HG02852 (cell line): ENCODE measurements around the gene TNFRSF1A.
"Not testable (repeated sequence)": the region's sequence is repeated elsewhere in the genome, so short reads cannot be mapped to it uniquely, and the experiment has no call there.

Experiments used
- ATAC-seq: cut with Tn5 transposase; IDR thresholded peaks from one replicate; pipeline ENCODE4 v1.9.1; 2021; ENCODE audit warnings: mild to moderate bottlenecking, moderate library complexity; ENCODE audit not compliant: unreplicated experiment

Gene TNFRSF1A

DNA sequence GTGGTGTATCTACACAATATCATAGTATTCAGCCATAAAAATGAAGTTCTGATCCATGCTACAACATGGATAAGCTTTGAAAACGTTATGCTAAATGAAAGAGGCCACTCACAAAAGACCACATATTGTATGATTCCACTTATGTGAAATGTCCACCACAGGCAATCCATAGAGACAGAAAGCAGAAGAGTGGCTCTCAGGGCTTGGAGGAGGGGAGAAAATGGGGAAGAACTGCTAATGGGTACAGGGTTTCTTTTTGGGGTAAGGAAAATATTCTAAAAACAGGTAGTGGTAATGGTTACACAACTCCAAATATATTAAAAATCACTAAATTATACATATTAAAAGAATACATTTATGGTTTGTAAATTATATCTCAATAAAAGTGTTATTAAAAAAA lies 17.0 kb upstream of the TNFRSF1A start:
- ATAC-seq: no peak

DNA sequence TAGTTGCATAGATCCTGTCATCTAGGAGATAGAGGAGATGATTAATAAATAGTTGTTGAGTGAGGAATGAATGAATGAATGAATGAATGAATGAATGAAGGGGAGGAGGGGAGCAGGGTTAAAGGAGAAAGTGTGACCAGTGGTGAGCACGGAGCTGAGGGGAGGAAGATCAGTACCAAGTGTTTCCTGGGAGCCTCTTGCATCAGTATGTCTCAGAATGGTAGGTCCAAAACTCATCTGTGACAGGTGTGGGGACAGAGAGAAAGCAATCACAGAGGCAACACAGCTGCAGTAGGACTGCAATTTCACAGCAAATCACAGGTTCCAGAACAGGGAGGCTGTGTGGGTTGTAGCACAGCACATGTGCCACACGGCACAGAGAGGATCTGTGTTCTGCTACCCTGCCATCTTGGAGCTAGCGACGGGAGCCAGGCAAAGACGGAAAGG lies 14.5 kb upstream of the TNFRSF1A start:
- no peak for ATAC-seq

DNA sequence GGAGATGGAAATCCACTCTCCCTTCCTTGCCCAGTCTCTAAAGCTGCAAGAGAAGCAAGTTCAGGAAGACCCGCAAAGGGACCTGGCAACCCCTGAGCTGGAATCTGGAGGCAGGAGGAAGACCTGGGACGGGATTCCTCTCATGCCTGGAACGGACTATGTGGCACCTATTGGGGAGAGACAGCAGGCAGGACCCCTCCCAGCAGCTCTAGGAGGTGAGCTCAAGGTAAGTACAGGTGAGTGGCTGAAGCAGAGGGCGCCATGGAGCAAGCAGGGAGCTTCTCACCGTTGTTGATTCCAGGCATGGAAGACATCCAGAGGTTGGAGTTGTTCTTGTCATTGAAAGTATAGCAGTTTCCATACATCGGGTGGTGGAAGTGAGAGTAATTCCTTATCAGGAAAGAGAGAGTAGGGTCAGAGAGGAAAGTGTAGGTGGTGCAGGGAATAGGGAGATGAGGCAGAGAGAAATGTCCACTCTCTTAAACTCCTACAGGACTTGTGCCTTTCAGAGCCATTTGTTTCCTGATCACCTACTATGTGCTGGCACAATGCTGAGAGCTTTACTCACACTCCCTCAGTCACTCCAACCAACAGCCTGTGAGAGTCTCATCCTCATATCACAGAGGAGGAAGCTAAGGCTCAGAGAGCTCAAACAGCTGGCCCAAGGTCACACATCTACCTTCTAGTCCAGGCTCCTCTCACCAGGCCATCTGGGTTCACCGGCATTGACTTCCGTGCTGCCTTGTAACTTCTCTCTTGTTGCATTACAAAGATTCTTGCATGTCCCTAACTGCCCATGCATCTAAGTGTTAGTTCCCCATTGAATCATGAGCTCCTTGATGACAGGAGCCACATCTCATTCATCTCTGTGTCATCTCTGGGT lies 13.9 kb upstream of the TNFRSF1A start:
- ATAC-seq: no peak

DNA sequence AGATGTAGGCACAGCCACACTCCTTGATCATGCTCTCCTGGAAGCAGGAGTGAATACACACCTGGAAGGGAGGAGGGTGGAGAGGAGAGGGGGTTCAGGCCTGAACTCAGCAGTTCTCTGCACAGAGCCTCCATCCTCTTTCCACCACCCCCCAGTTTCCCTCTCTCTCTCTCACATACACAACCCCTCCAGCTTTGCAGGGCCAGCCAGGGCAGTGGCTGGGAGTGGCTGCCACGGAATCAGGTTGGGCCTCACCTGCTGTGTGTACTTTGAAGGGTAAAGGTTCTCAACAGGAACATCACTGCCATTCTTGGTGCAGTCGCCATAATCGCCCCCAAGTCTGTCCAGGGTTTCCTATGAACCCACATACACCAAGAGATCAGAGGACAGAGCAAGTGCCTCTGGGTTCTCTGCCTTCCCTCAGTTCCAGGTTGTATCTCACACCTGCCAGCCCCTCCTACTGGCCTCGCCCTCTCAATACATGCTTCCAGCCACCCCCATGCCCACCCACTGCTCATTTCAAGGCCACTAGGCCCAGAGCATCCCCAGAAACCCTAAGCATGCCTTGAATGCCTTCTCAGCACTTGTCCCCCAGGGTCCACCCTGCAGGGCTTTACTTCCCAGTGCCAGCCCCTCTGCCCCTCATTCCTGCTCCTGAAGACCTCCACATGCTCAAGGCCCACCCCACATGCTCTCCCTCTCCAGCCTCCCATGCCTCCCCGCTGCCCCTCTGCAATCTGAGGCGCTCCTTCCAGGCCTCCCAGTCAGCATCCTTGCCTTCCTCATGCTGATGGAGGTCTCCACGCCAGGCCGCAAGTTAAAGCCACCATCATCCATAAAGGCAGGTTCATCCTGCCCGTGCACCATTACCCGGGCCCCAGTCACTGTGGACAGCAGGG lies 12.9 kb upstream of the TNFRSF1A start:
- no peak for ATAC-seq

DNA sequence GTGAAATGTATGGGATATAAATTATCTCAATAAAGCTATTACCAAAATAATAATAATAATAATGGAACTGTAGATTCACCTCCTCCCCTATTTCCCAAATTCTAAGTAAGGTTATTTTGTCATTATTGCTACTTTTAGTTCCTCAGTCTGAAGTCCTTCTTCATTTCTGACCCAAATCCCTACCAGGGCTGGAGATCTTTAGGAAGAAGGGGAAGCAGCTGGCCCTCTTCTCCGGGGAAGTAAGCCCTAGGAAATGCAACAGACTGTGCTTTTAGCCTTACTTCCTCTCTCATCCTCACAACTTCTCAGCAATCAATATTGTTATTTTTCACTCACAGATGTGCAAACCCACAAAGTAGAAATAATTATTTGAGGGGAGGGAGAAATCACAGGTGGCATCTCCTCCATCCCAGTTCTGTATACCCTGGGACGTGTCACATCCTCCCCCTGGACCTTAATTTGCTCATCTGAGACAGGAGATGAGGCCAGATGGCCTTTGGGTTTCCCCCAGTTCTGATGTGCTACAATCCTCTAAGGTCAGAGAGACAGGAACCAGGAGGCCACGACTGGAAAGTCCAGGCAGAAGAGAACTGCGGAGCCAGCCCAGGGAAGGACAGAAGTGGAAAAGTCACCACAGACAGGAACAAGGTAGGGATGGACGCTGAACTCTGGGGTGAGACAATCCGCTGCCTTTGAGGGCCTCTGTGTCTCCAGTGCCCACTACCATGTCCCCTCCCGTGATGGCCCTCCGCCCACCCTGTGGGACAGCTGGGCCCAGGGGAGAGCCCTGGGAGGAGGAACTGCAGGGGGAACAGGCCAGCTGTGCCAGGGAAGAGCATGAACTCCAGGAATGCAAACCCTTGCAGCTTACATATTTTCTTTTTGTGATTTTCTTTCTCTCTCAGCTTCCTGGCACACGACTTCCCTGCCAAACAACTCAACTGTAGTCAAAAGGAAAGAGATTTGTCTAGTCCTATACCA lies 10.6 kb upstream of the TNFRSF1A start:
- no peak for ATAC-seq

DNA sequence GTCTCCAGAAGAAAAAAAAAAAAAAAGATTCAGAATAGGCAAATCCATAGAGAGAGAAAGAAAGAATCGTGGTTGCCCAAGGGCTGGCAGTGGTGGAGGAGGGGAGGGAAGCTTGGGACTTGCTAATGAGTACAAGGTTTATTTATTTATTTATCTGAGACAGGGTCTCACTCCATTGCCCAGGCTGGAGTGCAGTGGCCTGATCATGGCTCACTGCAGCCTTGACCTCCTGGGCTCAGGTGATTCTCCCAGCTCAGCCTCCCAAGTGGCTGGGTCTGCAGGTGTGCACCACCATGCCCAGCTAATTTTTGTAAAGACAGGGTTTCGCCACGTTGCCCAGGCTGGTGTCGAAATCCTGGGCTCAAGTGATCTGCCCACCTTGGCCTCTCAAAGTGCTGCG lies 9.7 kb upstream of the TNFRSF1A start:
- no peak for ATAC-seq

DNA sequence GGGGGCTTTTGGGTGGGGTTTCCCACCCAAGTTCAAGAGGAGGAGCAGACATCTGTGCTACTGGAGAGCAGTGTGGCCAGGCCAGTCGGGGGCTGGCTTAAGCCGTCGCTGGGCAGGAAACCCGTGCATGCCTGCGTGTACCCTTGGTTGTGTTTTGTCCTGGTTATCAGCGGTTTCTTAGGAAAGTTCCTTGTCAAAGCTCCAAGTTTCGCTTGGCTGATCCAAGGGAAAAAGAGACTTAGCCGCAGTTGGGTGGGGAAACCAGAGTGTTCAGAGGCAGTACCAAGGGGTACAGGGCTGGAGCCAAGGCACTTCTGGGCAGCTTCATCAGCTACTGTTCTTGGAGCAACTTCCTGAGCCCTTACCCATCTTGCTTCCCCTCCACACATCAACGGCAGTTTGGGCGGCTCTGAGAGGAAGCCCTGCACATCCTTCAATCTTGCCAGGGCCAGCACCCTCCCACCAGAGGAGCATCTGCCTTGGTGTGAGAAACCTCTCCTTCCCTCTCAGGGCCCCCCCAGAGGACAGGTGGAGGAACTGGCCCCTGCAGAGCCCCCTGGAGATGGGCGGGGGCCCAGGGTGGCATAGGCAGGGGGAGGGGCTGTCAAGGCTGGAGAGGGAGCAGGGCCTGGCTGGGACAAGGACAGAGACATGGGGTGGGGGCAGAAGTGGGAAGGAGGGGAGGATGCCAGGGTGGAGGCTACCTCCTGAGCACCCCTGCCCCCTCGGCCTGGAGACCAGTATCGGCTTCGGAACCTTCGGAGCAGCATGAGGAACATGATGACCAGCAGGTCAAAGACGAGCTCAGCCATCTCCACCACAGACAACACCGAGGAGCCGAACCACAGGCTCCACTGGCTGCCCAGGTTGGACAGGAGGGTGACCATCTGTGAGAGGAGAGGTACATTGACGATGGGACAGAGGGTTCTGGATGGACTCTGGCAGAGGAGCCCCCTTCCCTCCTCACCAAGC lies 5.8 kb upstream of the TNFRSF1A start:
- ATAC-seq: no peak

DNA sequence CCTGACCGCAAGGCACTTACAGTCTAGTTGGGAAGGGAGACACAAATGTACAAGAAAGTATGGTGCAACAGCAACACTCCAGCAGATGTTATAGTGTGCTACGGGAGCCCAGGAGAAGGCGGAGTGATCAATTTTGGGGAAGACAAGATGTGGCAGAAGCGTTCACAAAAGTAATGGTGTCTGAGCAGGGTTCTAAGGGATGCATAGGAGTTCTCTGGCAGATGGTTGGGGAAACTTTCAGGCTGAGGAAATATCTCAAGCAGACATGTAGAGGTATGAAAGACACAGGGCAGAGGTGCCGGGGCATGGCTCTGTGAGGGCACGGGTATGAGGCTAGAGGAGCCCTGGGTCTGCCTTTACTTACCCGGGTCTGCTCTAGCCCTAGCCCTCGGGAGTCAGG lies 5.1 kb upstream of the TNFRSF1A start:
- no peak for ATAC-seq

DNA sequence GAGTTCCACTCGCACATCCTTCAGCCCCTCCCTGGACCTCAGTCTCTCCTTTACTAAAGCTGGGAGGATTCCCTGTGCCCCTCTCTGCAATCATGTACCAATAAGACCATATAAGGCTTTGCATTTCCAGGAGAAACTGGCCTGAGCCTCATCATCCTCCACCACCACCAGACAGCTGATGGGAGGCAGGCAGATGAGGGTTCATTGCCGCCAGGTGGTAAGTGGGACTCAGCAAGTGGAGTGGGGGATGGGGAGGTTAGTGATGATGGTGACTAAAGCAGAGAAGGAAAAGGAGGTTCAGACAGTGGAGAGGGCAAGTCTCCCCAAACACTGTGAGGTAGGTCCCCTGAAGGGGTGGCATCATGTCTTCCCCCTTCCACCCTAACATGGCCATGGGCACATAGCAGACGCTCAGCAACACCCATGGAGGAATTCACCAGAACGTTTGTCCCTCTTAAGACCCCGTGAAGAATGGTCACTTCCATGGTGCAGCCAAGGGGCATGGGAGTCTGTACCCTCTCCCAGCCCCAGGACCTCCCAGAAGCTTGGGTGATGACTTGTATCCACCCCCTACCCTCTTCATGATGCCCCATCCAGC lies 4.5 kb upstream of the TNFRSF1A start:
- no peak for ATAC-seq

DNA sequence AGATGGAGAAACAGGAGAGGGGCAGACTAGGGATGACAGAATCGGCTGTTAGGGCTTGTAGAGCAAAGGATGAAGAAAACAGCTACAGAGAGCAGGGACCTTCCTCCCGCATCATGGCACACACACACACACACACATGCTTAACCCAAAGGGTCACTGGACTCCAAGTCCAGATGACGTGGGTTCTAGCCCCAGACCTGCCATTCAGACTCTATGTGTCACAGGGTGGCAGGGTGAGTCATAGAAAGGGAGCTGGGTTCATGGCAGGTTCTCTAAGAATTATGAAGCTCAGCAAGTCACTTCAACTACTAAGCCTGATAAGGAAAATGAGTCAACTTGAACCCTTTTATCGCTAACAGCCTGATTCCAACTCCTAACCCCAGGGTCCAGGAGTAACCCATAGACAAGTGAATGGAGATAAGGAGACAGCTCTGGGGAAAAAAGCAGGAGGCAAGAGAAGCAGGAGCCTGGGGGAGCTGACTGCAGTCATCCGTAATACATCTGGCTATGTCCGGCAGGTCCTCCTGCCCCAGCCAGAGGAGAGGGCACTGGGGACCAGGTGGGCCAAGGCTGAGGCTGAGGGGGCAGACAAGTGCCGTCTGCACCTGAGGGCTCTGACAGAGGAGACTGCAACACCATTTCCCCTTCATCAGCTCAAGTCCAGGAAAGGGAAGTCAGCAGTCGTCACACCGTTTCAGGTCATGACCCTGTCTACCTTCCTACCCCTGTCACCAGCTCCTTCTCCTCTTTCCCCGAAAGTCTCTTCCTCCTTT lies 3.6 kb upstream of the TNFRSF1A start:
- no peak for ATAC-seq

DNA sequence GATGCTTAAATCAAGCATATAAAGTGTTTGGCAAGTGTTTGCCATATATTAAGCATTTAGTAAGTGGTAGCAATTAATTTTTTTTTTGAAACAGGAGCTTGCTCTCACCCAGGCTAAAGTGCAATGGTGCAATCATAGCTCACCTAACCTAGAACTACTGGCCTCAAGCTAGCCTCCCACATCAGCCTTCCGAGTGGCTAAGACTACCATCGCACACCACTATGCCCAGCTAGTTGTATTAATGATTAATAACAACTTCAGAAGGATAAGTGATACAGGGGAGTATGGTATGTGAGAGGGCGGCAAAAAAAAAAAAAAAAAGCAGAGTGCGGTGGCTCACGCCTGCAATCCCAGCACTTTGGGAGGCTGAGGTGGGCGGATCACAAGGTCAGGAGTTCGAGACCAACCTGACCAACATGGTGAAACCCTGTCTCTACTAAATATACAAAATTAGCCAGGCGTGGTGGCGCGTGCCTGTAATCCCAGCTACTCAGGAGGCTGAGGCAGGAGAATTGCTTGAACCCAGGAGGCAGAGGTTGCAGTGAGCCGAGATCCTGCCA lies 2.3 kb upstream of the TNFRSF1A start:
- not testable (repeated sequence) for ATAC-seq

DNA sequence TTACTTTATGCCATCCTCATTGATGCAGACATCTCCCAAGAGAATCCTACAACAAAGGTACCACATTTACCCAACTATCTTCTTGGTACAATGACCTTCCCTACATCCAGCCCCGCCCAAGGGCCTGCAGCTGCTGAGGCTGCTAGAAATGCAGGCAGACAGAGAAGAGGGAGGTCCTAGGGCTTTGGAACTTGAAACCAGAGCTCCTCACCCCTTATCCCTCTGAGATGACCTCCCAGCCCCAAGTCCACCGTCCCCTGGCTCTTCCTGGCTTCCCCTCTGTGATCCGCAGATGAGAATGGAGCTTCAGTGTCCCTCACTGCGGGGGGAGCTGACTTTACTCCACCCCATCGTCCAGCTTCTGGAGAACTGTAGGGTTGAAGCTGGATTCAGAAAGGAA lies 1.6 kb upstream of the TNFRSF1A start:
- ATAC-seq: no peak

DNA sequence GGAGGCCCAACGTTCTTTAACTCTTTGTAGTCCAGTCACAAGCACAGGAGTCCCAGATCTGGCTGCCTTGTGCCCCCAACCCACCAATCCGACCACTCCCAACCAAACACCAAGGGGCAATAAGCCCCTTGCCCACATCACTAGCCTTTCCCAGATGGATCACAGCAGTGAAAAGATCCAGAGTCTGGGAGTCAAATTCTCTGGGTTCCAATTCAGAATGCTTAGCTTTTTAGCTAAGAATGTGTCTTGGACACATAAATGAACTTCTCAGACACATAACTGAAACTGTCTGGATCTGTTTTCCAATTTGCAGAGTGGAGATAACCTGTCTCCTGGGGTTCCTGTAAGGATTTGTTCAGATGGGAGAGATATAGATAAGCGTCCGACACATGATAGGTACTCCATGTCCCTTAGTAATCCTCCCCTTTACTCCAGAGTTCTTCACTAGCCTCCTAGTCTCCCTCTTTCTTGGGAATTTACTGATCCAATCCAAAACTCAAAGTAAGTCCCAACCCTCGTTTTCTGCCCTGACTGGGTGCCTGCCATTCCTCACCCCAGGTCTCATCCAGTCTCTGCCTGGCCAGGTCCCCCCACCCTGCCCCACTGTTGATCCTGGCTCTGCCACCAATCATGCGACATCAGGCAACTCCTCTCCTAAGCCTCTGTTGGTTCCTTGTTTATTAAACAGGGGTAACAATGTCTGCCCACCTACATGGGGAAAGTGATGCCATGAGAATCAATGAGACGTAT lies 439 bp upstream of the TNFRSF1A start:
- no peak for ATAC-seq

DNA sequence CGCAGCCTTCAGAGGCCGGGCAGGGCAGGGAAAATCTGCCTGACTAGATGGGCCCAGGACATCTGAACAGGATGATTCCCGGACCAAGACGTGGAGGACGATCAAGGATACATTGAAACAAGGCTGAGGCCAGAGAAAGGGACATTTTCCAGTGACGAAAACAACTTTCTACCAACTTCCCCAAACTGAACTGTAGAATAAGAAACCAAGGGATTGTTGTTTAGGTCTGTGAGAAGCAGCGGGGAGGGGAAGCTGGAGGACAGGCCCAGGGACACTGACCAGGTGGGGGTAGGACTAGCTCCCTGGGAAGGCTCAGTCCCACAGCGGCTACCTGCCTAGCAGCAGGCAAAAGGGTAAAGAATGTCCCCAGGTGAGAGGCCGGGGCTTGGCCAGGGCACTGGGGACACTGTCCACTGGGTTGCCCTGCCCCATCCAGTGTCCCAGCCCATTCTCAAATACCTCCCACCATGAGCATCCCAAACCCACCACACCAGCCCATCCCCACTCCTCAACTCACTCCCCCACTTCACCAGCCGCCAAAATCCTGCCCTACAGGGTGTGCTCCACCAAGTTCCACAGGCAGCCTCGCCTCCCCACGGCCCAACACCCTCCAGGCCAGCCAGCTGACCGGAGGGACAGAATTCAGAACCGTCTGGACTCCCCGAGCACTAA lies 995 bp downstream of the TNFRSF1A start:
- no peak for ATAC-seq

DNA sequence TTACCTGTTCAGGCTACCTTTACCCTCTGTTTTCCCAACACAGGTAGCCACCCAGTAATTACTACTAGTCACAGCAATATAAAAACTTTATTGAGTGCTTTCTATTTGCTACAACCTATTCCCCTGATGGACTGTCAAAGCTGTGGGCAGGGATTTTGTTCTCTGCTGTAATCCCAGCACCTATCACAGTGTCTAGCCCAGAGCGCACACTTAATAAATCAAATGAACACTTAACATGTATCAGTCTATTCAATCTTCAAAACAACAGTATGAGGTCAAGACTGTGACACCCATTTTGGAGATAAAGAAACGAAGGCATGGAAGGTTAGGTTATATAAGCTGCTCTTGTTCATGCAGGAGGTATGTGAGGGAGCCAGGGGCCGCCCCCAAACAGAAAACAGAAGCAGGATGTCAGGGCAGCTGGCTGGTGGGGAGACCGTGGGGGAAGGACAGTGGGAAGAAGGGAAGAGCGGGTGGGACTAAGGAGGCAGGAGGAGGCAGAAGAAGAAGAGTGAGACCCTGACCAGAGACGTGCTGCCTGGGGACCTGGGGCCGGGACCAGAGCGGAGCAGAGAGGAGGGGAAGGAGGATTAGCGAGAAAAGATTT lies 1.7 kb downstream of the TNFRSF1A start:
- ATAC-seq: no peak

DNA sequence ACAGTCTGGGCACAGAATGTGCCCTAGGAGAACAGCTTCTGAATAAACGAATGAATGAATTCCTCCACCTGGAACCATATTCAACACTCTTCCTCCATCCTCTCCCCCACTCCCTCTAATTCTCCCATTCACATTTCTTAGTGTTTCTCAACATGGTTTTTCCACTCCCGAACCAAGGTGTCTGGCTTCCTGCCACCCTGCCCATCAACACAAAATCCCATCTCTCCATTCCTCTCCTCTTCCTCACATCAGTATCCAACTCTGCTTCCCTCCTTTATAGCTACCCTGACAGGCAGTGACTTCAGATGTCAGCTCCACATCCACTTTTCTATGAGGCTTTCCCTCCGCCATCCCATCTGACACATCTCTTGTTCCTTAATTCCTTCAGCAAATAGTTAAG lies 2.9 kb downstream of the TNFRSF1A start:
- no peak for ATAC-seq
